Measurements from ENCODE around the gene SIAH2. TPM values are rescaled to one million over a fixed set of nuclear protein-coding genes. Genes with fewer than 3 reads are reported as not detected.
A peak's percentile ranks its signal among the peaks of the same experiment; 100 is the strongest.
"Not testable (repeated sequence)": the region's sequence is repeated elsewhere in the genome, so short reads cannot be mapped to it uniquely, and the experiment has no call there.

SIAH2 gene, protein sequence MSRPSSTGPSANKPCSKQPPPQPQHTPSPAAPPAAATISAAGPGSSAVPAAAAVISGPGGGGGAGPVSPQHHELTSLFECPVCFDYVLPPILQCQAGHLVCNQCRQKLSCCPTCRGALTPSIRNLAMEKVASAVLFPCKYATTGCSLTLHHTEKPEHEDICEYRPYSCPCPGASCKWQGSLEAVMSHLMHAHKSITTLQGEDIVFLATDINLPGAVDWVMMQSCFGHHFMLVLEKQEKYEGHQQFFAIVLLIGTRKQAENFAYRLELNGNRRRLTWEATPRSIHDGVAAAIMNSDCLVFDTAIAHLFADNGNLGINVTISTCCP
- 19.1 TPM for total RNA-seq

- ATAC-seq (peak; percentile 91), DNase-seq (ENCODE audit: low spot score) (peak; percentile 94)
- intact Hi-C loops (cut with DNase I) = no loop called here
Measured at GRCh38 chr3:150763122-150763840, at the start of gene SIAH2. TSS of gene SIAH2 (minus strand) at chr3:150763169. CDS start at chr3:150762849, 320 bp downstream.

- ATAC-seq = no peak
- intact Hi-C loops (cut with DNase I) = no loop called here
- DNase-seq (ENCODE audit: low spot score) = no peak
Measured at GRCh38 chr3:150811984-150812383, 49.0 kb upstream of the SIAH2 start.

GRCh38 chr3:150810641-150811040, 47.7 kb upstream of the SIAH2 start:
- intact Hi-C loops (cut with DNase I) = no loop called here
- DNase-seq (ENCODE audit: low spot score) = no peak

GRCh38 chr3:150806185-150806835, 43.3 kb upstream of the SIAH2 start:
- DNase-seq (ENCODE audit: low spot score) (no peak), ATAC-seq (no peak)
- intact Hi-C loops (cut with DNase I) = no loop called here

More at GRCh38 chr3:150810641-150811040, 47.7 kb upstream of the SIAH2 start:
- no peak for ATAC-seq

DNA sequence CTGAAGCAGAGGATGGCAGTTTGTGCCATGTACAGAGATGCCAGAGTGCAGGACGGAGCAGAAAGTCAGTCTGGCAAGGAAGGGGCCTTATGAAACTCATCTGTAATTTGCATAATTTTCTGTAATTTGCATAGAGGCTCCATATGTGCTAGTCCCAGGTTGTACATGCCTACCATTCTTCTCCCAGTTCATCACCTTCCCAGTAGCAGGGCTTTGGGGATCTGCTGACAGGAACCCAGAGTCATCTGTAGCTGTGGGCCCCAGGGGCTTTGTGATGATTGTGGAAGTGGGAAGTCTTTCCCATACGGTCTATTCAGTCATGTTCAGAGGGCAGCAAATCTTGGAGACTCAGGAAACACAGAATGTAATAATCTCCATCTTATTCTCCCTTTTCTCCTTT, 42.4 kb upstream of the SIAH2 start:
- no peak for ATAC-seq
- DNase-seq (ENCODE audit: low spot score) = no peak
- intact Hi-C loops (cut with DNase I) = no loop called here

DNA sequence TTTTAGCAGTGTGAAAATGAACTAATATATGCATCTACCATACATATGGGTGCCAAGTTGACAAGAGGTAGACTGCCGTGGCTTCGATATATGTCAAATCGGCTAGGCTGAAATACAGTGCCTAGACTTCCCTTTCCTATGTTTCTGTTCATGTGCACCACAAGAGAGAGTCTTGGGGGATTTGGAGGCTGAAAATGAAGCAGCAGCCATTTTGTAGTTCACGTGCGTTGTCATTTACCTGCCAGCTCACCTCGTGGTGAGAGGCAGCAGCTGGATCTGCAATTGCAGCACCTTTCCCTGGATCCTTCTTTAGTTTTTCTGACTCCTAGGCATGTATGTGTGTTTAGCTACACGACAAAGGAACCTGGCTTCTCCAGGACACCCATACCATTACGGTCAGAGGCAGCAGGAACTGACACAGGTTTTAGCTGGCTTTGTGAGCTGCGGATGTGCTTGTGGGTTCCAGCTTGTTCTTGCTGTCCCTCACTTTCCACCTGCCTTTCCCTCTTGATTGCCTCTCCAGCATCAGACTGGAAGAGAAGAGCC, 40.5 kb upstream of the SIAH2 start:
- intact Hi-C loops (cut with DNase I) = no loop called here
- DNase-seq (ENCODE audit: low spot score) (no peak), ATAC-seq (no peak)

DNA sequence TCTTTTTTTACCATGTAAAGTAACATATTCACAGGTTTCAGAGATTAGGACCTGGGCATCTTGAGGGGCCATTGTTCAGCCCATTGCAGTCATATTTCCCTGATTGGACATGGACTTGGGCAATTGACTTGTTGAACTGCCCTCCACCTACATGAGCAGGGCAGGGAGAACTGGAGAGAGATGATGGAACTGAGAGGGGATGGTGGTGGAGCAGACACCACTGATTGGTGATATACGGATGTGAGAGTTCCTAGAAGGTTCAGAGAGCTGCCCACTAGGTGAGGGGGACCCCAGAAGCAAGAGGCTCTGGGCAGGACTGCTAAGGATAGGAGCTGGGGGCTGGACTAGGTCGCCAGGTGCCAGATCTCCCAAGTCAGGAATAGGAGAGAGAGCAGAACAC, 37.8 kb upstream of the SIAH2 start:
- ATAC-seq (no peak), DNase-seq (ENCODE audit: low spot score) (no peak)
- intact Hi-C loops (cut with DNase I) = no loop called here

DNA sequence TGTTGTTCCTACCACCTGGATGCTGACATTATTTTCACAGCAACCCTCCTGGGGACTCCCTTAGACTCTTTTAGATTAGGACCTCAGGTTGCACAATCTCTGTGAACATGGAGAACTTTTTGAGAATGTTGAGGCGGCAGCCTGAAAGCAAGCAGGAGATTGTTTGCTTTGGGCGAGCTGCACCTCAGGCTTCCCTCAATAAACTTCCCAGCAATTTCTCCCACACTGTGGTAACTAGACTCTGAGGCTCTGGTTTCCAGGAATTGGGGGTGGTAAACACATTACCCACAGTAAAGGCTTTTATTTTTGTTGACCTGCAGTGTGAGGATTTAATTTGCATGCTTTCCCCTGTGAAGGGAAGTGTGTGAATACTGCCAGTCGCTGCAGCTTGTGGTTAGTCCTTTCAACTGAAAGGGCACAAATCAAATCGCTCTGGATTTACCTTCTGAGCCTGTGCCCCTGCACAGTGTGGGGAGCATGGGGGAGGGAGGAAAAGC, 35.2 kb upstream of the SIAH2 start:
- intact Hi-C loops (cut with DNase I) = no loop called here
- no peak for DNase-seq (ENCODE audit: low spot score)
- peak; percentile 95 for ATAC-seq

- ATAC-seq (no peak), DNase-seq (ENCODE audit: low spot score) (no peak)
- intact Hi-C loops (cut with DNase I) = no loop called here
Measured at GRCh38 chr3:150797155-150797554, 34.2 kb upstream of the SIAH2 start.

GRCh38 chr3:150796527-150796926, 33.6 kb upstream of the SIAH2 start:
- DNase-seq (ENCODE audit: low spot score); ATAC-seq; intact Hi-C loops (cut with DNase I): not testable (repeated sequence)

DNA sequence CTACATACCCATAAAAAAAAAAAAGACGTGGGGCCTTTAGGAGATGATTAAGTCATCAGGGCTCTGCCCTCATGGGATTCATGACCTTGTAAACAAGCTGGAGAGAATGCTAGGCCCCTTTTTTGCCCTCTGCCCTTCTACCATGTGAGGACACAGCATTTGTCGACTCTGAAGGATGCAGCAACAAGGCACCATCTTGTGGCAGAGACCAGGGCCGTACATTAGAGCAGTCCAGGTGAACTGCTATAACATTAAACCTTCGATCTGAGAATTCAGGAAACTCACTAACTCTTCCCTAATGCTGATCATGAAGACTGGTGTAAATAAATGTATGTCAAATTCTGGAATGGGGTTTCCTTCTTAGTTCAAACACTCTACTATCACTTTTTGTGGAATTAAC, 30.7 kb upstream of the SIAH2 start:
- ATAC-seq = no peak
- intact Hi-C loops (cut with DNase I) = no loop called here
- DNase-seq (ENCODE audit: low spot score) = no peak

DNA sequence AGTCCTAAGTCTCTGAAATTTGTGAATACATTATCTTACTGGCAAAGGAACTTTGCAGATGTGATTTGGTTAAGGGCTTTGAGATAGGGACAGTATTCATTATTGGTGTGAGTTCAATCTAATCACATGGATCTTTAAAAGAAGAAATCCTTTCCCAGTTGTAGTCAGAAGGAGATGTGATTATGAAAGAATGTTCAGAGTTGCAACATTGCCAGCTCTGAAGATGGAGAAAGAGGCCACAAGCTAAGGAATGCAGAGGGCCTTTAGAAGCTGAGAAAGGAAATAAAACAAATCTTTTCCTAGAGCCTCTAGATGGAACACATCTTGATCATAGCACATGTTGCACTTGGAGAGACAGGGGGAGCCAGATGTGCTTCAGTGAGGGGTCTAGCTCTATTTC, 27.7 kb upstream of the SIAH2 start:
- no peak for ATAC-seq
- no peak for DNase-seq (ENCODE audit: low spot score)
- intact Hi-C loops (cut with DNase I) = no loop called here

GRCh38 chr3:150789451-150789850, 26.5 kb upstream of the SIAH2 start:
- intact Hi-C loops (cut with DNase I) = loop anchor here (10.0 kb wide), 1 partner anchor 355 kb away; no protein-coding TSS in a partner anchor
- no peak for ATAC-seq

GRCh38 chr3:150787741-150788370, 24.9 kb upstream of the SIAH2 start:
- intact Hi-C loops (cut with DNase I) = loop anchor here (10.0 kb wide), 1 partner anchor 357 kb away; no protein-coding TSS in a partner anchor
- ATAC-seq (peak; percentile 94), DNase-seq (ENCODE audit: low spot score) (peak; percentile 94)

More at GRCh38 chr3:150789451-150789850, 26.5 kb upstream of the SIAH2 start:
- DNase-seq (ENCODE audit: low spot score) = no peak

- ATAC-seq = no peak
Measured at GRCh38 chr3:150786791-150787190, 23.8 kb upstream of the SIAH2 start.

GRCh38 chr3:150784747-150785125, 21.8 kb upstream of the SIAH2 start:
- intact Hi-C loops (cut with DNase I) = loop anchor here (10.0 kb wide), 1 partner anchor 360 kb away; no protein-coding TSS in a partner anchor
- DNase-seq (ENCODE audit: low spot score) (no peak), ATAC-seq (no peak)

More at GRCh38 chr3:150786791-150787190, 23.8 kb upstream of the SIAH2 start:
- intact Hi-C loops (cut with DNase I) = loop anchor here (10.0 kb wide), 1 partner anchor 358 kb away; no protein-coding TSS in a partner anchor
- DNase-seq (ENCODE audit: low spot score) = no peak

DNA sequence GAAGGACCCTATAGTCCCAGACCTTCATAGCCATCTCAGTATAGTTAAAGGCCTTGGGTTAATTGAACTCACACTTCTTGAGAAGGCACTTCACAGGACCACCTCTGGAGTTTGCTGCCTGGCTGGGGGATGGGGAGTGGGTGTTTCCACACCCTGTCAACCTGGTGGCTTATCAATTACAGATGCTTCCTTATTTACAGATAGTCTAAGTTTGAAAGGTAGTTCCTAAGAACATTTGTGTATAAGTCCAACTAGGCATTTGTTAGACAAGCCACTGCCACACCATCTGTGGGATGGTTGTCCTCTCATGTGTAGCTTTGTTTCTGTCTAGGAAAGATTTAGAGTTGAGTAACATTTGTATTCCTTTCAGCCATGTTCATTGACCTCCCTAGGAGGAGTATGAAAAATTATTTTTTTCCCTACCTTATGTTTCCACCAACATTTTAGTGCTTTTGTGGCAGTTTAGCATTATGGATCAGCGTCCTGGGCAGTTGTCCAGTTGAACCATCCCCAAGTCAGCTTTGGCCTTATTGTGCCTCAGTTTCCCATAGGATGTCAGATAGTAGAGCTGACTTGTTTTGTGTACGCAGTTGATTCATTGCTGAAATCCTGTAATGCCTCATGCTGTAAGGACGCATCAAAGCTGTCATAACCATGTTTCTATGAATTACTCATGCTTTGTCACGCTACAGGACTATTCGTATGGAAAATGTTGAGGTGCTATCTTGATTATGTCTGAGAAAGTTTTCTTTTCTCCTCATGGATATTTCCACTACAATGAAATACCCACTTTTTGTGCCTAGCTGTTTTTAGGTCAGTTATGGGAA, 21.2 kb upstream of the SIAH2 start:
- intact Hi-C loops (cut with DNase I) = loop anchor here (10.0 kb wide), 1 partner anchor 361 kb away; no protein-coding TSS in a partner anchor
- ATAC-seq = no peak
- no peak for DNase-seq (ENCODE audit: low spot score)

GRCh38 chr3:150783316-150783715, 20.3 kb upstream of the SIAH2 start:
- intact Hi-C loops (cut with DNase I) = loop anchor here (10.0 kb wide), 1 partner anchor 361 kb away; no protein-coding TSS in a partner anchor
- DNase-seq (ENCODE audit: low spot score) (no peak), ATAC-seq (no peak)

All from sciatic nerve (tissue), 2 donors.